Renal cortex interstitium (tissue), 11 donors: ENCODE results near the gene COL5A2. TPM values are rescaled to one million over a fixed set of nuclear protein-coding genes. Genes with fewer than 3 reads are reported as not detected.

ENCODE experiments used
- DNase-seq, 11 donors: peaks; one replicate each; pipeline ENCODE4 v3.0.0-alpha.2; 2013; ENCODE audit warnings: low read depth in 9 of 11, low spot score in 4 of 11; ENCODE audit errors: extremely low read depth in 1 of 11
- polyA plus RNA-seq, 3 donors: library from polyadenylated mRNA; unstranded; fragments of 120-200 nt; gene quantifications; one replicate each; pipeline ENCODE4 v1.2.1, GENCODE V29; 2013; ENCODE audit not compliant: insufficient read length in 3 of 3

The COL5A2 gene
- polyA plus RNA-seq, 3 donors, result 115 to 161 (median 133) TPM

- DNase-seq, result no peak
Measured at GRCh38 chr2:189159273-189159672, 20.3 kb downstream of the COL5A2 start.

GRCh38 chr2:189157939-189158338, 21.6 kb downstream of the COL5A2 start:
- no peak for DNase-seq

GRCh38 chr2:189157456-189157855, 22.1 kb downstream of the COL5A2 start:
- no peak for DNase-seq

GRCh38 chr2:189155795-189156194, 23.8 kb downstream of the COL5A2 start:
- DNase-seq, result no peak

- DNase-seq, result peak in 10 of 11 donors; percentile 36 to 65 (median 54)
Measured at GRCh38 chr2:189153619-189154018, 25.9 kb downstream of the COL5A2 start.

- no peak for DNase-seq
Measured at GRCh38 chr2:189152483-189152882, 27.1 kb downstream of the COL5A2 start.

GRCh38 chr2:189151906-189152305, 27.7 kb downstream of the COL5A2 start:
- DNase-seq, result no peak

- peak in 1 of 11 donors; percentile 25 for DNase-seq
Measured at GRCh38 chr2:189150033-189150432, 29.5 kb downstream of the COL5A2 start.

GRCh38 chr2:189147989-189148388, 31.6 kb downstream of the COL5A2 start:
- no peak for DNase-seq

- DNase-seq, result no peak
Measured at GRCh38 chr2:189147361-189147760, 32.2 kb downstream of the COL5A2 start.

- DNase-seq, result no peak
Measured at GRCh38 chr2:189146553-189146952, 33.0 kb downstream of the COL5A2 start.

GRCh38 chr2:189144700-189145211, 34.8 kb downstream of the COL5A2 start:
- no peak for DNase-seq

GRCh38 chr2:189143925-189144324, 35.6 kb downstream of the COL5A2 start:
- no peak for DNase-seq

- DNase-seq, result no peak
Measured at GRCh38 chr2:189142893-189143759, 36.4 kb downstream of the COL5A2 start.

- DNase-seq, result no peak
Measured at GRCh38 chr2:189138800-189139199, 40.8 kb downstream of the COL5A2 start.

- DNase-seq, result no peak
Measured at GRCh38 chr2:189137519-189137918, 42.0 kb downstream of the COL5A2 start.

GRCh38 chr2:189134485-189134884, 45.1 kb downstream of the COL5A2 start:
- DNase-seq, result no peak

GRCh38 chr2:189131991-189132390, 47.6 kb downstream of the COL5A2 start:
- DNase-seq, result no peak

- DNase-seq, result no peak
Measured at GRCh38 chr2:189129971-189130370, 49.6 kb downstream of the COL5A2 start.

GRCh38 chr2:189128970-189129369, 50.6 kb downstream of the COL5A2 start:
- DNase-seq, result no peak

- DNase-seq, result no peak
Measured at GRCh38 chr2:189127756-189128155, 51.8 kb downstream of the COL5A2 start.
